ENCODE measurements around the gene WDR83. TPM values are rescaled to one million over a fixed set of nuclear protein-coding genes. Genes with fewer than 3 reads are reported as not detected.

The WDR83 gene
- polyA plus RNA-seq, 3 donors, result 7.9 to 9.9 (median 8.5) TPM

DNA sequence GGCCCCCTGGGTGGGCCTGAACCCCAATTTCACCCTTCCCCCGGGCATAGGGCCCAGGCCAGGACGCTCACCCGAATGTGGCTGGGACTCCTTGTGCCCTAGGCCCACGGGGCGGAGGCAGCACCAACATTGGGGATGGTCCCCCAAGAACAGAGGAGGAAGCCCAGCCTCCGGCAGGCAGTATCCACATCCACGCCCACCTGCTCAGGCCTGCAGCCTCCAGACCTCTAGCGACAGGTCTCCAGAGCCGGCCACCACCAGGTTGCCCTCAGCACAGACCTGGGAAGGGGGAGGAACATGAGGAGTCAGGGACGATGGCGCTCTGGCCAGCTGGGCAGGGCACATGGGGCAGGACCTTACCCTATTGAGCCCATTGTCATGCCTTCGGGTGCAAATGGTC, 22.4 kb downstream of the WDR83 start:
- no peaks in the 10 kb centered on the region for H3K79me2 ChIP-seq (ENCODE audit: insufficient read depth, low read length)
- no peak overlapping the region for H2AFZ ChIP-seq (ENCODE audit: insufficient read depth, low read depth, low read length, poor library complexity, severe bottlenecking)
- H3K4me1 ChIP-seq (ENCODE audit: control insufficient read depth in 1 of 2, insufficient read depth in 2 of 2, low read length in 2 of 2), result no peaks in the 10 kb centered on the region
- TF ChIP-seq, protein P1, sequence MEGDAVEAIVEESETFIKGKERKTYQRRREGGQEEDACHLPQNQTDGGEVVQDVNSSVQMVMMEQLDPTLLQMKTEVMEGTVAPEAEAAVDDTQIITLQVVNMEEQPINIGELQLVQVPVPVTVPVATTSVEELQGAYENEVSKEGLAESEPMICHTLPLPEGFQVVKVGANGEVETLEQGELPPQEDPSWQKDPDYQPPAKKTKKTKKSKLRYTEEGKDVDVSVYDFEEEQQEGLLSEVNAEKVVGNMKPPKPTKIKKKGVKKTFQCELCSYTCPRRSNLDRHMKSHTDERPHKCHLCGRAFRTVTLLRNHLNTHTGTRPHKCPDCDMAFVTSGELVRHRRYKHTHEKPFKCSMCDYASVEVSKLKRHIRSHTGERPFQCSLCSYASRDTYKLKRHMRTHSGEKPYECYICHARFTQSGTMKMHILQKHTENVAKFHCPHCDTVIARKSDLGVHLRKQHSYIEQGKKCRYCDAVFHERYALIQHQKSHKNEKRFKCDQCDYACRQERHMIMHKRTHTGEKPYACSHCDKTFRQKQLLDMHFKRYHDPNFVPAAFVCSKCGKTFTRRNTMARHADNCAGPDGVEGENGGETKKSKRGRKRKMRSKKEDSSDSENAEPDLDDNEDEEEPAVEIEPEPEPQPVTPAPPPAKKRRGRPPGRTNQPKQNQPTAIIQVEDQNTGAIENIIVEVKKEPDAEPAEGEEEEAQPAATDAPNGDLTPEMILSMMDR (IDR thresholded peaks at IDR 0.05), result no peak
- Mint-ChIP-seq H3K4me1 (peaks cover 8% of the 10 kb centered on the region), H3K27ac (no peak overlapping the region), H3K27me3 (ENCODE audit: low read depth in 3 of 3) (peaks cover 0 to 1% (median 0%) of the 10 kb centered on the region in 3 donors), H3K4me3 (no peak overlapping the region), H3K9me3 (no peaks in the 10 kb centered on the region), H3K36me3 (no peaks in the 10 kb centered on the region)
- no peak overlapping the region for H3K4me3 ChIP-seq (replicated peaks in 1 of 3; ENCODE audit: low read depth in 2 of 3, low read length in 3 of 3)
- H4K20me1 ChIP-seq (ENCODE audit: insufficient read depth, low read length), result no peaks in the 10 kb centered on the region
- no peaks in the 10 kb centered on the region for H3K27me3 ChIP-seq (ENCODE audit: control insufficient read depth in 2 of 2, insufficient read depth in 2 of 2, low read length in 2 of 2)
- no peak overlapping the region for H3K27ac ChIP-seq (ENCODE audit: low read depth in 1 of 2, low read length in 2 of 2)
- no peak overlapping the region for H3K9ac ChIP-seq (ENCODE audit: insufficient read depth, low read length, poor library complexity, severe bottlenecking)
- H3K4me2 ChIP-seq (replicated peaks; ENCODE audit: extremely low read depth, low read length, poor library complexity, severe bottlenecking), result no peak overlapping the region
- WGBS (ENCODE audit: insufficient coverage), result 74% methylated on average over 12 of the region's 12 CpGs
- intact Hi-C loops (cut with micrococcal nuclease), result no loop called here
- H3K9me3 ChIP-seq (replicated peaks in 1 of 2; ENCODE audit: control insufficient read depth in 1 of 2, insufficient read depth in 1 of 2, low read length in 2 of 2), result no peaks in the 10 kb centered on the region
- H3K36me3 ChIP-seq (replicated peaks in 1 of 2; ENCODE audit: control insufficient read depth in 1 of 2, insufficient read depth in 2 of 2, low read length in 2 of 2), result peaks cover 0 to 2% of the 10 kb centered on the region in 2 donors
- no peak for DNase-seq

- Mint-ChIP-seq H3K36me3 (no peaks in the 10 kb centered on the region), H3K4me1 (peaks cover 8% of the 10 kb centered on the region), H3K4me3 (no peak overlapping the region), H3K27me3 (ENCODE audit: low read depth in 3 of 3) (peaks cover 0 to 1% (median 0%) of the 10 kb centered on the region in 3 donors), H3K27ac (no peak overlapping the region), H3K9me3 (no peaks in the 10 kb centered on the region)
- Histone ChIP-seq H2AFZ (ENCODE audit: insufficient read depth, low read depth, low read length, poor library complexity, severe bottlenecking) (no peak overlapping the region), H4K20me1 (ENCODE audit: insufficient read depth, low read length) (no peaks in the 10 kb centered on the region), H3K79me2 (ENCODE audit: insufficient read depth, low read length) (no peaks in the 10 kb centered on the region), H3K36me3 (replicated peaks in 1 of 2; ENCODE audit: control insufficient read depth in 1 of 2, insufficient read depth in 2 of 2, low read length in 2 of 2) (peaks cover 0 to 2% of the 10 kb centered on the region in 2 donors), H3K9me3 (replicated peaks in 1 of 2; ENCODE audit: control insufficient read depth in 1 of 2, insufficient read depth in 1 of 2, low read length in 2 of 2) (no peaks in the 10 kb centered on the region), H3K27me3 (ENCODE audit: control insufficient read depth in 2 of 2, insufficient read depth in 2 of 2, low read length in 2 of 2) (no peaks in the 10 kb centered on the region), H3K27ac (ENCODE audit: low read depth in 1 of 2, low read length in 2 of 2) (no peak overlapping the region), H3K4me1 (ENCODE audit: control insufficient read depth in 1 of 2, insufficient read depth in 2 of 2, low read length in 2 of 2) (no peaks in the 10 kb centered on the region), H3K4me2 (replicated peaks; ENCODE audit: extremely low read depth, low read length, poor library complexity, severe bottlenecking) (no peak overlapping the region), H3K9ac (ENCODE audit: insufficient read depth, low read length, poor library complexity, severe bottlenecking) (no peak overlapping the region), H3K4me3 (replicated peaks in 1 of 3; ENCODE audit: low read depth in 2 of 3, low read length in 3 of 3) (no peak overlapping the region)
- TF ChIP-seq, protein P1 (IDR thresholded peaks at IDR 0.05), result no peak
- DNase-seq, result no peak
- intact Hi-C loops (cut with micrococcal nuclease), result no loop called here
- whole genome bisulfite sequencing (ENCODE audit: insufficient coverage), result 33% methylated on average over 18 of the region's 26 CpGs
Observed at GRCh38 chr19:12689581-12690216, 23.1 kb downstream of the WDR83 start.
